NCI-H526 treated with DMSO at 0.1 percent for 48 hours (cell line): ENCODE data around the gene MARF1.
"Not testable (repeated sequence)": the region's sequence is repeated elsewhere in the genome, so short reads cannot be mapped to it uniquely, and the experiment has no call there.

Experiments
- DNase-seq: peaks from one replicate; lab custom pipeline; 2025; lab: John Stamatoyannopoulos, UW

MARF1 gene, protein sequence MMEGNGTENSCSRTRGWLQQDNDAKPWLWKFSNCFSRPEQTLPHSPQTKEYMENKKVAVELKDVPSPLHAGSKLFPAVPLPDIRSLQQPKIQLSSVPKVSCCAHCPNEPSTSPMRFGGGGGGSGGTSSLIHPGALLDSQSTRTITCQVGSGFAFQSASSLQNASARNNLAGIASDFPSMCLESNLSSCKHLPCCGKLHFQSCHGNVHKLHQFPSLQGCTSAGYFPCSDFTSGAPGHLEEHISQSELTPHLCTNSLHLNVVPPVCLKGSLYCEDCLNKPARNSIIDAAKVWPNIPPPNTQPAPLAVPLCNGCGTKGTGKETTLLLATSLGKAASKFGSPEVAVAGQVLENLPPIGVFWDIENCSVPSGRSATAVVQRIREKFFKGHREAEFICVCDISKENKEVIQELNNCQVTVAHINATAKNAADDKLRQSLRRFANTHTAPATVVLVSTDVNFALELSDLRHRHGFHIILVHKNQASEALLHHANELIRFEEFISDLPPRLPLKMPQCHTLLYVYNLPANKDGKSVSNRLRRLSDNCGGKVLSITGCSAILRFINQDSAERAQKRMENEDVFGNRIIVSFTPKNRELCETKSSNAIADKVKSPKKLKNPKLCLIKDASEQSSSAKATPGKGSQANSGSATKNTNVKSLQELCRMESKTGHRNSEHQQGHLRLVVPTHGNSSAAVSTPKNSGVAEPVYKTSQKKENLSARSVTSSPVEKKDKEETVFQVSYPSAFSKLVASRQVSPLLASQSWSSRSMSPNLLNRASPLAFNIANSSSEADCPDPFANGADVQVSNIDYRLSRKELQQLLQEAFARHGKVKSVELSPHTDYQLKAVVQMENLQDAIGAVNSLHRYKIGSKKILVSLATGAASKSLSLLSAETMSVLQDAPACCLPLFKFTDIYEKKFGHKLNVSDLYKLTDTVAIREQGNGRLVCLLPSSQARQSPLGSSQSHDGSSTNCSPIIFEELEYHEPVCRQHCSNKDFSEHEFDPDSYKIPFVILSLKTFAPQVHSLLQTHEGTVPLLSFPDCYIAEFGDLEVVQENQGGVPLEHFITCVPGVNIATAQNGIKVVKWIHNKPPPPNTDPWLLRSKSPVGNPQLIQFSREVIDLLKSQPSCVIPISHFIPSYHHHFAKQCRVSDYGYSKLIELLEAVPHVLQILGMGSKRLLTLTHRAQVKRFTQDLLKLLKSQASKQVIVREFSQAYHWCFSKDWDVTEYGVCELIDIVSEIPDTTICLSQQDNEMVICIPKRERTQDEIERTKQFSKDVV (N-terminal part only)

DNA sequence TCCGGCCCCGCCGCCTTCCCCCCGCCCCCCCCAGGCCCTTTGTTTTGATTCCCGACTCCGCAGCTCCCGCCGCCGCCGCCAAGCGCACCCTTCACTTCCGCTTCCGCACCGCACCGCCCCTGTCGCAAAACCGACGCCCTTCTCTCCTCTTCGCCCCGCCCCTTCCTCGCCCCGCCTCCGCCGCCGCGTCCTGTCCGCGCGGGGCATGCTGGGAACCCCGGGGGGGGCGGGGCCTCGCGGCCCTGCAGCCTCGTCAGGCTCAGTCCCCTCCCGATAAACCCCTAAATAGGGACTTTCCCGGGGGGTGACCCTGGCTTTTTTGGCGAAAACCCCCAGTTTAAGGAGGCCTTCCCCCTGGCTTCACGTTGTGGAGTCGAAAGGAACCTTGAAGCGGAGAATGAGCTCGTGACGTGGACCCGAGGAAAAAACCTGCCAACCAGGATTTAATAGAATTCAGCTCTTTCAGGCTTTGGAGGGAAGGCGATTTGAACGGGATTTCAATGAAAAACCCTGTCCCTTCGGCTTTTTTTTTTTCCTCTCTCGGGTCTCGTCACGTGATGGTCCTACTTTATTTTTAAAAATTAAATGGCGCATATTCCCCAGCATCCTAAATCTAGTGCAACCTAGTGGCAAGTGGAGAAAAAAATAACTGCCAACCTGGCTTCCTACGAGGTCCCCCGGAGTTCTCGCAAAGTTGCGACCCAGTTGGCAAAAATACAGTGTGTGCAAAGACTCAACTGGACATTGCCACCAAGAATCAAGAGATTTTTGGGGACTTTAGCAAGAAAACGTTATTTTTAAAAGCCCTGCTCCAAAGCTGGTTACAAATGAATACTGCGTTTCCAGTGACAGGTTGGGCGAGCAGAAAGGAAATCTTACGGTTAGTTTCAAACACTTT is at the start of gene MARF1:
TSS of gene MARF1 (minus strand) at position 107 of the 898 bp plus-strand sequence. CDS start 3,921 bp downstream, outside the sequence.
- peak; percentile 81 for DNase-seq

DNA sequence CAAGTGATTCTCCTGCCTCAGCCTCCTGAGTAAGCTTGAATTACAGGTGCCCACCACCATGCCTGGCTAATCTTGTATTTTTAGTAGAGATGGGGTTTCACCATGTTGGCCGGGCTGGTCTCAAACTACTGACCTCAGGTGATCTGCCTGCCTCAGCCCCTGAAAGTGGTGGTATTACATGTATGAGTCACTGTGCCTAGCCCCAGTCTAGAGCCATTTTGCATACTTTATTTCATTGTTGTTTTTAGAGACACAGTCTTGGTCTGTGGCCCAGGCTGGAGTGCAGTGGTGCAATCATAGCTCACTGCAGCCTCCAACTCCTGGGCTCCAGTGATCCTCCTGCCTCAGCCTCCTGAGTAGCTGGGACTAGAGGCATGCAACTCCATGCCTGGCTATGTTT is 49.6 kb upstream of the MARF1 start:
- DNase-seq = not testable (repeated sequence)

DNA sequence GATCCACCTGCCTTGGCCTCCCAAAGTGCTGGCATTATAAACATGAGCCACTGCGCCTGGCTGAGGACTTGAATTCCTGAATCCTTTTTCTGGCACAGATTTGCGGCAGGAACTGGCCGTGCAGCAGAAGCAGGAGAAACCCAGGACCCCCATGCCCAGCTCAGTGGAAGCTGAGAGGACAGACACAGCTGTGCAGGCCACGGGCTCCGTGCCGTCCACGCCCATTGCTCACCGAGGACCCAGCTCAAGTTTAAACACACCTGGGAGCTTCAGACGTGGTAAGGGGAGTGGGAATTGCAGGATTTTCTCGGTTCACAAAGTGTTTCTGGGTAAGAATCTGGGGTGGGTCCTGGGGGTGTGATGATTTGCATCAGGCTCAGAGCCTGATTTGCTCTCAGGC is 48.1 kb upstream of the MARF1 start:
- DNase-seq = no peak

DNA sequence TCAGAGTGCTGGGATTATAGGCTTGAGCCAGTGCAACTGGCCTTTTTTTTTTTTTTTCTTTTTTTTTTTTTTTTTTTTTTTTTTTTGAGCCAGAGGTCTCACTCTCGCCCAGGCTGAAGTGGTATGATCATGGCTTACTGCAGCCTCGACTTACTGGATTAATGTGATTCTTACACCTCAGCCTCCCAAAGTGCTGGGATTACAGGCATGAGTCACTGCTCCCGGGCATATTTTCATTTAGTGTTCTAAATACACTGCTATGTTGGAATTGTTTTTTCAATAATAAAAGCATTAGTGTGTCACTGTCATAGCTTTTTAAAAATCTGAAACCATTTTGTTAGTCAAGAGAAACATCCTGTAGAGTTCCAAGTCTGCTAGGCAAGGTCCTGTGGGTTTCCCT is 47.3 kb upstream of the MARF1 start:
- no peak for DNase-seq

DNA sequence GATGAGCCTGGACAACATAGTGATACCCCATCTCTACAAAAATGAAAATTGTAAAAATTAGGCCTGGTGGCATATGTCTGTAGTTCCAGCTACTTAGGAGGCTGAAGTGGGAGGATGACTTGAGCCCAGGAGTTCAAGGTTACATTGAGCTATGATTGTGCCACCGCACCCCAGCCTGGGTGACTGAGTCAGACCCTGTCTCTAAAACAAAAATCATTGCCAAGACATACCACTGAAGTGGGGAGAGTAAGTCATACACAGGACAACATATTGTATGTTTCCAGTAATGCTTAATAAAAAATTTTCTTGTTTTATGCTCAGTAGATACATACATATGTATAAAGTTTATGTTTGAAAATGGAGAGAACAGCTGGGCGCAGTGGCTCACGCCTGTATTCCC is 46.3 kb upstream of the MARF1 start:
- no peak for DNase-seq

DNA sequence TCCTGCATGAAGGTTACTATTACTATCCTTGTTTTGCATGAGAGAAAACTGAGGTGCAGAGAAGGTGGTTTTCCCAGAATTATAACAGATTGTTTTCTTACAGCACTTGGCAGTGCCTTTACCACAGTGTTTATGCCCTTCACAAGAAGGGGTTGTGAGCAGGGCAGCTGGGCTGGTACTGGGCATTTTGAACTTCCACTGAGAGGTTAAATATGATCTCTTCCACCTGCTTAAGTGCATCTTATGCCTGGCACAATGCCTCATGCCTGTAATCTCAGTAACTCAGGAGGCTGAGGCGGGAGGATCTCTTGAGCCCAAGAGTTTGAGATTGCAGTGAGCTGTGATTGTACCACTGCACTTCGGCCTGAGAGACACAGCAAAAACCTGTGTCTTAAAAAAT is 43.3 kb upstream of the MARF1 start:
- DNase-seq = no peak

DNA sequence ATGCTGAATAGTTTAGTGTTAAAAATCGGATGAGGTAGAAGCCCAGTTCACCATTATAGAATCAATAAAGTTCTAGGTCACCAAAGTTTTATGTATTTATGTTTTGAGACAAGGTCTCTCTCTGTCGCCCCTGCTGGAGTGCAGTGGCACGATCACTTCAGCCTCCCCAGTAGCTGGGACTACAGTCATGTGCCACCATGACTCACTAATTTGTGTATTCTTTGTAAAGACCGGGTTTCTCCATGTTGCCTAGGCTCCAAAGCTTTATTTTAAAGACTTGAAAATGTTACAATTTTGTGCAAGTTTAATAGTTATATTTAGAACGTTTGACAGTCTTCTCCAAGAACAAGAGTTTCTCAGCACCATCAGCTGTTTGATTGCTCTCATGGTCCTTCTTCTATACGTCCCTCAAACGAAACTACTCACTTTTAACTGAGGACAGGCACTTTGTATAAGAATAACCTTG is 39.2 kb upstream of the MARF1 start:
- no peak for DNase-seq

DNA sequence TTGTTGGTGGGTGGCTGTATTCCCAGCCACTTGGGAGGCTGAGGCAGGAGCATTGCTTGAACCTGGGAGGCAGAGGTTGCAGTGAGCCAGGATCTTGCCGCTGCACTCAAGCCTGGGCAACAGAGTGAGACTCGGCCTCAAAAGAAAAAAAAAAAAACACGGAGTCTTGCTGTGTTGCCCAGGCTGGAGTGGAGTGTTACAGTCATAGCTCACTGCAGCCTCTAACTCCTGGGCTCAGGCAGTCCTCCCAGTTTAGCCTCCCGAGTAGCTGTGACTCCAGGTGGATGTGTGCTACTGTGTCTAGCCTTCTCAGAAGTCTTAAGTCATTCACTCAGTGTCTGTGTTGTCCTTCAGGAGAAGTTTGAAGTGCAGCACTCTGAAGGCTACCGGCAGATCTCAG is 34.5 kb upstream of the MARF1 start:
- no peak for DNase-seq

DNA sequence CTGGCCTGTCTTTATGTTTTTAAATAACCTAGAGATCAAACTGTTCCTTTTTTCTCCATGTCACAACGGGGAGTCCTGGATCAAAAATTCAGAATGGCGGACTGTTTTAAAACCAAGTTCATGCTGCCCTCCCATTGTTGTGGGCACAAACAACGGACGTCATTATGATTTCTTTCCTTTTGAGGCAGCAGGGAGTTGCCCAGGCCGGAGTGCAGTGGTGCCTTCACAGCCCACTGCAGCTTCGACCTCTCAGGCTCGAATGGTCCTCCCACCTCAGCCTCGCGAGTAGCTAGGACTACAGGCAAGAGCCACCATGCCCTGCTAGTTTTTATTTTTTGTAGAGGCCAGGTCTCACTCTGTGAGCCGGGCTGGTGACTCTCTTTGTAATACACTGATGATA is 33.6 kb upstream of the MARF1 start:
- no peak for DNase-seq

DNA sequence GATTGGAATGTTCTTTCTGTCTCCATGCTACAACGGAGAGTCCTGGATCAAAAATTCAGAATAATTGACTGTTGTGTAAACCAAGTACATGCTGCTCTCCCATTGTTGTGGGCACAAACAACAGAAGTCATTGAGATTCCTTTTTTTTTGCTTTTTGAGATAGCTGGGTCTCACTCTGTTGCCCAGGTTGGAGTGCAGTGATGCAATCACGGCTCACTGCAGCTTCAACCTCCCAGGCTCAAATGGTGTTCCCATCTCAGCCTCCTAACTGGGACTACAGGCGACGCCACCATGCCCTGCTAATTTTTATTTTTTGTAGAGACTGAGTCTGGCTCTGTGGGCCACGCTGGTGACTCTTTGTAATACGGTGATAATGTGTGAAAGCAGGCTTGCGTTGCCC is 31.6 kb upstream of the MARF1 start:
- DNase-seq = no peak

DNA sequence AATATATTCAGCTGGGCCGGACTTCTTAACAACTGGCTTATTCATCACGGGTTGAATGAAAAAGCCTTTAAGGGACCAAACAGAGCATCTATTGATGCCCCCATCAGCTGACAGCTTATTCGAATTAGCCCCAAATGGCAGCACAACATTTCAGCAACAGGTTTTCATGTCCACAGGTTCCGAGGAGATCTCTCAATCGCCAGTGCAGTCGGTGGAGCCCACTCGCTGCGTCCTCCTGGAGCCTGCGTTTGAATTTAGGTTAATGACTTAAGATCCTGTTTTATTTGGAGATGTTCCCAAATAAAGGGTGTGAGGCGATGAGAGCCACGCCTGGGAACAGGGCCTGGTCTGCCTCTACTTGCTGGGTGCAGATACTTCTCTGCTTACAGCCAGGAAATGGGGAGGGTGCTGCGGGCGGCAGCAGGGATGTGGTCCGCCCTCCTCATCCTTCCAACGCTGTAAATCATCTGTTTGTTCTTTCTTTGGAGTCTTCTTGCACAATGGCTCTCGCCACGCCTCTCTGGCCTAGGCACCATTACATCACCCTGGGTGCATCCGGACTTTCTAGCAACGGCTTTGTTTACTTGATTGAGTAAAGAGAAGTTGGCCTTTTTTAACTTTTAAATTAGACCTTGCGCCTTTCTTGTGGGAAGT is 29.7 kb upstream of the MARF1 start:
- no peak for DNase-seq

DNA sequence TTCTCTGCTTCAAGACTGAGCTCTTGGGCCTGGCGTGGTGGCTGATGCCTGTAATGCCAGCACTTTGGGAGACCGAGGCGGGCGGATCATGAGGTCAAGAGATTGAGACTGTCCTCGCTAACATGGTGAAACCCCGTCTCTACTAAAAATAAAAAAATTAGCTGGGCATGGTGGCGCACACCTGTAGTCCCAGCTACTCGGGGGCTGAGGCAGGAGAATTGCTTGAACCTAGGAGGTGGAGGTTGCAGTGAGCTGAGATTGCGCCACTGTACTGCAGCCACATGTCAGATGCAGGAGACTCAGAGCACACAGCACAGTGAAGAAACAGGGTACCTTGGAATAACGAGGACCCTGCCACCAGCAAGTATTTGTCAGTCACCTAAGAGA is 29.2 kb upstream of the MARF1 start:
- DNase-seq = not testable (repeated sequence)

DNA sequence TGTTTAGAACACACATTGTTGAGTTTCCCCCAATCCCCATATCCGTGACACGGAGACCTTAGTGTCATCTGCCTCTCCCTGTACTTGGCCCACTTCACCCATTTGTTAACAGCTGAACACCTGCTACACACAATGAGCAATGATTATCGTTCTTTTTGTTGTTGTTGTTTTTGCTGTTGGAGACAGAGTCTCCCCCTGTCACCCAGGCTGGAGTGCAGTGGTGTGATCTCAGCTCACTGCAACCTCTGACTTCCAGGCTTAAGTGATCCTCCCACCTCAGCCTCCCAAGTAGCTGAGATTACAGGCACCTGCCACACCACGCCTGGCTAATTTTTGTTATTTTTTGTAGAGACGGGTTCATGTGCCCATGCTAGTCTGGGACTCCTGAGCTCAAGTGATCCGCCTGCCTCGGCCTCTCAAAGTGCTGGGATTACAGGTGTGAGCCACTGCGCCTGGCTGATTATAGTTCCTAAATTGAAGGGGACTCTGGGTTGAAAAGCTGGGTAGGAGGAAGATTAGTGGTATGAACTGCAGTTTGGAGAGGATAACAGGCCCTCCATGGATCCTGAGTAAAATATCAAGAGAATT is 28.7 kb upstream of the MARF1 start:
- DNase-seq = no peak

DNA sequence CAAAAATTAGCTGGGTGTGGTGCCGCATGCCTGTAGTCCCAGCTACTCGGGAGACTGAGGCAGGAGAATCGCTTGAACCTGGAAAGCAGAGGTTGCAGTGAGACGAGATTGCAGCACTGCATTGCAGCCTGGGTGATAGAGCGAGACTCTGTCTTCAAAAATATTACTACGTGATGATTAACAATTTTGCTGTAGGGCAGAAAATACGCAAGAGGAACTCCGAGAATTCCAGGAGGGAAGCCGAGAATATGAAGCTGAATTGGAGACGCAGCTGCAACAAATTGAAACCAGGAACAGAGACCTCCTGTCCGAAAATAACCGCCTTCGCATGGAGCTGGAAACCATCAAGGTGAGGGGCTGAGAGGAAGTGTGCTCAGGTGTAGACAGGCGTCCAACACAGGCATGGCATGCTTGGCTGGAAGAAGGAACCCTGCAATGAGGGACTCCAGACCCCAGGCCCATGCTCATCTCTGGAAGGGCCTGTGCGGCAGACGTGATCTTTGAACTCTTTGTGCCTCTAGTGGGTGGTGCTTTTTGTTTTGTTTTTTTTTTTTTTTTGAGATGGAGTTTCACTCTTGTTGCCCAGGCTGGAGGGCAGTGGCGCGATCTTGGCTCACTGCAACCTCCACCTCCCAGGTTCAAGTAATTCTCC is 24.3 kb upstream of the MARF1 start:
- no peak for DNase-seq

DNA sequence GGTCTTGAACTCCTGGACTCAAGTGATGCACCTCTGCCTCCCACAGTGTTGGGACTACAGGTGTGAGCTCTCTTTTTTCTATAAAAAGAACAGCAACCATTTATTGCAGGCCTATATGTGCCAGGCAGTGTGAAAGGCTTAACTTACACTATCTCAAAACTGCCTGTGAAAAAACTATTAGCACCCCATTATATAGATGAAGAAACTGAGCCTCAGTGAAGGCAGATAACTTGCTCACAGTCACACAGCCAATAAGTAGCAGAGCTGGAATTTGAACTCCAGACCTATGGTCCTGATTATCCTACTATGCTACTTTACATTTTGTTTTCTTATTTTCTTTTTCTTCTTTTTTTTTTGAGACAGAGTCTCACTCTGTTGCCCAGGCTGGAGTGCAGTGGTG is 22.2 kb upstream of the MARF1 start:
- DNase-seq = no peak

DNA sequence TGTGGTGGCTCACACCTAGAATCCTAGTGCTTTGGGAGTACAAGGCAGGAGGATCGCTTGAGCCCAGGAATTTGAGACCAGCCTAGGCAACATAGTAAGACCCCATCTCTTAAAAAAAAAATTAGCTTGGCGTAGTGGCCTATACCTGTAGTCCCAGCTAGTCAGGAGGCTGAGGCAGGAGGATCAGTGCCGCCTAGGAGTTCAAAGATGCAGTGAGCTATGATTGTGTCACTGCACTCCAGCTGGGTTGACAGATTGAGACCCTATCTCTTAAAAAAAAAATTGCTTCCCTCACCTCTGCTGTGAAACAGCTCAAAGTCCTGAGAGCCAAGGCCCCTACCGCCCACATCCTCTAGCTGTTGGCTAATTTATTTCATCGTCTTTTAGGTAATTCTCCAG is 17.2 kb upstream of the MARF1 start:
- no peak for DNase-seq

DNA sequence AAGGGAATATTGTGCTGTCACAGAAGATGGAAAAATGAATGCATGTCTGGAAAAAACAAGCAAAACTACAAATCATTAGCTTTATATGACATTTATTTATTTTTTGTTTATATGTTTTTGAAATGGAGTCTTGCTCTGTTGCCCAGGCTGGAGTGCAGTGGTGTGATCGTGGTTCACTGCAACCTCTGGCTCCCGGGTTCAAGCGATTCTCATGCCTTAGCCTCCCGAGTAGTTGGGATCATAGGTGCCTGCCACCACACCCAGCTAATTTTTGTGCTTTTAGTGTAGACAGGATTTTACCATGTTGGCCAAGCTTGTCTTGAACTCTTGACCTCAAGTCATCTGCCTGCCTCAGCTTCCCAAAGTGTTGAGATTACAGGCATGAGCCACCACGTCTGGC is 15.6 kb upstream of the MARF1 start:
- no peak for DNase-seq

DNA sequence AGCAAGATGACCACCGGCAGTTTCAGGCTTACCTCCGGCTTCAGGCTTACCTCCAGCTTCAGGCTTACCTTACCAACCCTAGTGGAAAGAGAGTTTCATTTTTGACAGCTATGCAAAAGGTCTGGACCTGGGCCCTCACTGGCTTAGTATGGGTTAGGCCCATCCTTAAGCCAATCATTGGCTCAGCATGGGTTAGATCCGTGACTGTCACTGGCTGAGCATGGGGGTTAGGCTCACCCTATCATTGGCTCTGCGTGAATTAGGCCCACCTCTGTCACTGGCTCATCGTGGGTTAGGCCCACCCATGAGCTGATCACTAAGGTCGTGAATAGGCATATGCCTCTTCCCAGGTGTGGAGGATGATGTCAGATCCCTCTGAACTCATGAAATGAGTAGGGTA is 15.2 kb upstream of the MARF1 start:
- no peak for DNase-seq

DNA sequence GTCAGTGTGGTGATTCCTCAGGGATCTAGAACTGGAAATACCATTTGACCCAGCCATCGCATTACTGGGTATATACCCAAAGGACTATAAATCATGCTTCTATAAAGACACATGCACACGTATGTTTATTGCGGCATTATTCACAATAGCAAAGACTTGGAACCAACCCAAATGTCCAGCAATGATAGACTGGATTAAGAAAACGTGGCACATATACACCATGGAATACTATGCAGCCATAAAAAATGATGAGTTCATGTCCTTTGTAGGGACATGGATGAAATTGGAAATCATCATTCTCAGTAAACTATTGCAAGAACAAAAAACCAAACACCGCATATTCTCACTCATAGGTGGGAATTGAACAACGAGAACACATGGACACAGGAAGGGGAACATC is 12.6 kb upstream of the MARF1 start:
- not testable (repeated sequence) for DNase-seq

DNA sequence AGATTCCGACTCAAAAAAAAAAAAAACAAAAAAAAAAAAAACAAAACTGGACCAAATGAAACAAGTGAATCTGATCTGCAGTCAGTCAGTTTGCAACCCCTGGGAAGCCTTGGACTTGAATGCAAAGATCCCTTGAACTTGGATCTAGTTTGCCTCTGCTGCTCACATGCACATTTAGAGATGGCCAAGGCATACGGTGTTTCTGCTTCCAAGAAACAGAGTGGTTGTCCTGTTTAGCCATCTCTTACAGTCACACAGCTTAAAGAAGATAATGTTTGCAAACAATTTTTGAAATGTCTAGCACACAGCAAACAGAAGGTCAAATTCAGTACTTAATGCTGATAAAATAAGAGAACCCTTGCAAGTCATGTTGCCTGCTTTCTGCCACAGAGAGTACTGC is 11.6 kb upstream of the MARF1 start:
- no peak for DNase-seq
